NCI-H2081 treated with DMSO at 0.1 percent for 48 hours (cell line): ENCODE data around the gene ADGRE2.

Experiments used
- DNase-seq: peaks from one replicate; lab custom pipeline; 2025; lab: John Stamatoyannopoulos, UW

Gene ADGRE2

DNA sequence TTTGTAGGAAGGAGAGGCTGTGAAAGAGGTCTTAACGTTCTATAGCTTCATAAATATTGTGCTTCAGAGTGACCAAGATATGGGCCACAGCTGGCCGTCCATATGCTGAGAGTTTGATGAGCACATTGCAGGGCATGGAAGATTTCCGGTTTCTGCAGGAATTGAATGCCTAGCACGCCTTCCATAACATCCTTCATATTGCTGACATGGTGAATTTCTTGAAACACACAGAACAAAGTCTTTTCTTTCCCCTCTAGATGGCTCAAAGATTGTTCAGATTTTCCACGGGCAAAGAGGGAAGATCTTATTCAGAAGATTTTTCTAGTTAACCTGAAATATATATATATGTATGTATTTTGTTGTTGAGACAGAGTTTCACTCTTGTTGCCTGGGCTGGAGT, 42.4 kb downstream of the ADGRE2 start:
- DNase-seq: no peak

DNA sequence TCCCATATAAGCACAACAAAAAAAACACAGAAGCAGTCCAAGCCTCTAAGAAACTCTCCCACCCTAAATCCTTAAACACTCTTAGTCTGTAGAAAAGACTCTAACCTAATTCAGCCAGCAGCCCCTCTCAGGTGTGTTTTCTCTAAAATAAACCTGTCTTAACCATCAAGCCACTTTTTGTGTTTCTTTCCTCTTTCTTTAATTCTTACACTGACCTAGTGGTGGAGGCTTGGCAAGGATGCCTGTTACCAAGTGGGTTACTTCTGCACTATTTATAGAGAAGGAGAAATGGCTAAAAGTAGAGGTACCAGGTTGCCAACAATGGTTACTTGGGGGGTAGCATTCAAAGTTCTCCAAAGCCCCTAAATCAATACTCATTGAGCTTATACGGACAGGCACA, 44.8 kb downstream of the ADGRE2 start:
- no peak for DNase-seq

DNA sequence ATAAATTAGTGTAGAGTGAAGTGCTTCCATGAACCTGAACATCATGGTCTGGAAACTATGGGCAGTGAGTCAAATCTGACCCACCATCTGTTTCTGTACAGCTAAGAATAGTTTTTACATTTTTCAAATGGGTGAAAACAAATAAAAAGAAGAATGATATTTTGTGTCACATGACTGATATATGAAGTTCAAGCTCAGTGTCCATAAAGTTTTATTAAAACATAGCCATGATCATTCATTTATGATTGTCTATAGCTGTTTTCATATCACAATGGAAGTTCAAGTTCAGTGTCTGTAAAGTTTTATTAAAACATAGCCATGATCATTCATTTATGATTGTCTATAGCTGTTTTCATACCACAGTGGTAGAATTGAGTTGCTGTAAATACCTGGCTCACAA, 45.9 kb downstream of the ADGRE2 start:
- DNase-seq: no peak

DNA sequence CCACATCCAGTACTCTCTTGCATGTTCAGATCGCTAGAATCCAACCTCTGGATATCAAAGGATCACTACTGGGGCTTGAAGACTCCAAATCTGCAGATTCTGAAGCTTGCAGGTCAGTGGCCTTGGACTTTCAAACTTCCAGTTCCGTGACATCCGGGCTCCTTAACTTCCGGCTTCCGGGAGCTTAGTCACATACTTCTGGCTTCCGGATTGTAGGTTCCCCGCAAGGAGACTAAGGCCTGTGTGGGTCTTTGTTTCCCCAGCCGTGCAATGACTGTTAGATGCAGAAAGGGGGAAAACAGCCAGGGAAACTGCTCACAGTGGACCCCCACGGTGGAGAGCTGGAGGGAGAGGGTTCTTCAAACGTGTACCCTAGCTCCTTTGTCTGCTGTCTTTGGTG, 47.2 kb downstream of the ADGRE2 start:
- no peak for DNase-seq

DNA sequence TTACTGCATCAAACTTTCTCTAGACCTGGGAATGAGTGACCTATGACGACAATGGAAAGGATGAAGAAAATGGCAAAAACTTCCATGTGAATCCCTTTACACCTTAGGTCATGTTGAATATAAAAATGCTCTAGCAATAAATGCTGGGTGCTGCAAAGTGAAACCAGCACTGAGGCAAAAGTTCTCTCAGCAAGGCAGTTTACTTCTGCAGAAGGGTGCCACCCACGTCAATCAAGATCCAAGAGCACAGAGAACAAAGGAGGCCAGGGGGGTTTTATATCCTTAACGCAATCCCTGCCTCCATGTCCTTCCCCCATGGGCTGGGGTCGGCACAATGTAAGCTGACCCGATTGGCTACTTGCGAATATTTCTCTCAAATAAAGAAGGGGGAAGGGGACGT, 49.8 kb downstream of the ADGRE2 start:
- DNase-seq: no peak

DNA sequence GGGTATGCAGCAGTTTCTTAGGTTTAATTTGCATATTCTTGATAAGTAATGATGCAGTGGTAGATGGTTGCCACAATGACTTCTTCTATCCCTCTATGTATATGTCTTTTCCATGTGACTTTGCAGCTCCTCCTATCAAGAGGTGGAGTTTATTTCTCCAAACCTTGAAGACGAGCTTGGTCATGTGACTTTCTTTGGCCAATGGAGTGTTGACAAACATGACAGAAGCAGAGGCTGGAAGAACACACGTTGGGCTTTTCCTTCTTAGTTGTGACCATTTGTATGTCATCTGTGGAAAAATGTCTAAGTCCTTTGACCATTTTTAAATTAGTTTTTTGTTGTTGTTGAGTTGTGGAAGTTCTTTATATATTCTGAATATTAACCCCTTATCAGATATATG, 56.2 kb downstream of the ADGRE2 start:
- DNase-seq: no peak

DNA sequence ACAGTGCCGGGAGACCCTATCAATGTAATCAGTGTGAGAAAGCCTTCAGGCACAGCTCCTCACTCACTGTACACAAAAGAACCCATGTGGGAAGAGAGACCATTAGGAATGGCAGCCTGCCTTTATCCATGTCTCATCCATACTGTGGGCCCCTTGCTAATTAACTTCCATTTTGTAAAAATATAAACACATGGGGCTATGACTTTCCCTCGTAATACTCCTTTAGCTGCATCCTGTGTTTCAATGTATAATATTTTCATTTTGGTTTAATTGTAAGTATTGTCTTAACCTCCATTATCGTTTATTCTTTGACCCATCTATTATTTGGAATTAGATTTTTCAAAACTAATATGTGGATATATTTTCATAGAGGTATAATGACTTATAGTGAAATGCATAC, 59.2 kb downstream of the ADGRE2 start:
- no peak for DNase-seq

DNA sequence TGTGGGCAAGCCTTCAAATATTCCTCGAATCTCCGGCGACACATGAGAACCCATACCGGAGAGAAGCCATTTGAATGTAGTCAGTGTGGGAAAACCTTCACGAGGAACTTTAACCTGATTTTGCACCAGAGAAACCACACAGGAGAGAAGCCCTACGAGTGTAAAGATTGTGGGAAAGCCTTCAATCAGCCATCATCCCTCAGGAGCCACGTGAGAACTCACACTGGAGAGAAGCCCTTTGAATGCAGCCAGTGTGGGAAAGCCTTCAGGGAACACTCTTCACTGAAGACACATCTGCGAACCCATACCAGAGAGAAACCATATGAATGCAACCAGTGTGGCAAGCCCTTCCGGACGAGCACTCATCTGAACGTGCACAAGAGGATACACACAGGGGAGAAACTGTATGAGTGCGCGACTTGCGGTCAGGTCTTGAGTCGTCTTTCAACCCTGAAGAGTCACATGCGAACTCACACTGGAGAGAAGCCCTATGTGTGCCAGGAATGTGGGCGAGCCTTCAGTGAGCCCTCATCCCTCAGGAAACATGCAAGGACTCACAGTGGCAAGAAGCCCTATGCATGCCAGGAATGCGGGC, 59.7 kb downstream of the ADGRE2 start:
- no peak for DNase-seq

DNA sequence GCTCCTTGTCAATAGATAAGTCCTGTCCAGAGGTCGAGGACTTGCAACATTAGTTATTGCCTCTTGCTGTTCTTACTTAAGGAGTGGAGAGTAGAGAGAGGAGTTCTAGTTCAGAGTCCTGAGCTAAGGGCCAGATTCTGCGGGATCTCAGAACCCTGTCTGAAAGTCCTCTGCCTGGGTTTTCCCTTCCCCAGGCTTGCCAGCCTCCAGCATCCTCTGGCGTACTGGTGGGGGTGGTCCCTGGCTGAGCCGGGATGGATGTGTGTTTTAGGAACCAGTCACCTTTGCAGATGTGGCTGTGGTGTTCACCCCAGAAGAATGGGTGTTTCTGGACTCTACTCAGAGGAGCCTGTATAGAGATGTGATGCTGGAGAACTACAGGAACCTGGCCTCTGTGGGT, 62.5 kb downstream of the ADGRE2 start:
- no peak for DNase-seq

DNA sequence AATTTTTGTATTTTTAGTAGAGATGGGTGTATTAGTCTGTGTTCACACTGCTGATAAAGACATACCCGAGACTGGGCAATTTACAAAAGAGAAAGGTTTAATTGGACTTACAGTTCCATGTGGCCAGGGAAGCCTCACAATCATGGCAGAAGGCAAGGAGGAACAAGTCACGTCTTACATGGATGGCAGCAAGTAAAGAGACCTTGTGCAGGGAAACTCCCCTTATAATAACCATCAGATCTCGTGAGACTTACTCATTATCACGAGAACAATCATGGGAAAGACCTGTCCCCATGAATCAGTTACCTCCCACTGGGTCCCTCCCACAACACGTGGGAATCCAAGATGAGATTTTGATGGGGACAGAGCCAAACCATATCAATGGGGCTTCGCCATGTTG, 73.9 kb downstream of the ADGRE2 start:
- DNase-seq: no peak

DNA sequence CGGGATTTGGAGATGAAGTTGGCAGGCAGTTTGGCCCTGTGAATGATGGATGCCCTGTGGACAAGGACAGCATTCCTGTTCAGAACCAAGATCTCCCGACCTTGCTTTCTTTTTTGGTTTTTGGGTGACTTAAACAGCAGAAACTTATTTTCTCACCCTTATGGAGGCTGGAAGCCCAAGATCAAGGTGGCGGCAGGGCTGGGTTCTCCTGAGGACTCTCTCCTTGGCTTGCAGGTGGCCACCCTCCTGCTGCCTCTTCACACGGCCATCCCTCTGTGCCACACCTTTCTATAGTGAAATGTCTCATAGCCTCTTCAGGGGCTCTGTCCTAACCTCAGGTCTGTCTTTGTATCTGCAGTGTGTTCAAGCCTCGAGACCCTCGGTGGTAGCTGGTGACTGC, 74.5 kb downstream of the ADGRE2 start:
- DNase-seq: no peak

DNA sequence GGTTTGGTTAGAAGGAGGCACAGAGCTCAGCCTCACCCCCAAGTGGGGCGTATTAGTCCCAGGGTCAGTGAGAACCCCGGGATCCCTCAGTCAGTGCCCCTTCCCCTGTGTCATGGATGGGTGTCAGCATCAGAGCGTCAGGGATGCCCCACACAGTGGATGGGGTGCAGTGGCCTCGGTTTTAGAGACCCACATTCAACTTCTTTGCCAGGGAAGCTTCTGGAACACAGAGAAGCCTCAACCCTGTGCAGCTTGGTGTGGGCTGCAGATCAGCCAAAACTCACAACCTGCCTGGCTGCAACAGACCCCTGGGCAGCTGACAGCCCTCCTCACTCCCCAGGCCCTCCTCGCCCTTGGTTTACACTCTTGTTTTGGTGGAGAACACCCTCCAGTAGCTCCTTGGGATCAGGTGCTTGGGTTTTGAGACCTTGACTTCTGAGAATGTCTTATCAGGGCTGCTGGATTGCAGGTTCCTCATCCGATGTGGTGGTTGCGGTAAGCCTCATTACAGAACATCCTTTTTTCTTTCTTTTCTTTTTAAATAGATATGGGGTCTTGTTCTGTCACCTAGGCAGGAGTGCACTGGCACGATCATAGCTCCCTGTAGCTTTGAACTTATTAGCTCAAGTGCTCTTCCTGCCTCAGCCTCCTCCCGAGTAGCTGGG, 77.5 kb downstream of the ADGRE2 start:
- no peak for DNase-seq

DNA sequence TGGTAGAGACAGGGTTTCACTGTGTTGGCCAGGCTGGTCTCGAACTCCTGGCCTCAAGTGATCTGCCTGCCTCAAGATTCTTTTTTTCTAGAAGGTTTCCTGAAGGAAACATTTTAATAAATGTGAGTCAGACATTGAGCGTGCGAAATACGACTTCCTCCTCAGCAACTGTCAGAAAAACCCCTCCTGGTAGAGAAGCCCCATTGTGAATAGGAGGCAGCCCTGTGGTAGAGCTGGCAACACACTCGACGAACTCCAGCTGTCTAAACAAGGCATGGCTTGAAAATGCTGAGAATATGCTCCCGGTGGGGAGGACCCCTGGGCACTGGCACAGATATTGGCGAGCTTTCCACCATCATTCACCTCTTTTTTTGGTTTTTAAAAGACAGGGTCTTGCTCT, 78.7 kb downstream of the ADGRE2 start:
- DNase-seq: no peak

DNA sequence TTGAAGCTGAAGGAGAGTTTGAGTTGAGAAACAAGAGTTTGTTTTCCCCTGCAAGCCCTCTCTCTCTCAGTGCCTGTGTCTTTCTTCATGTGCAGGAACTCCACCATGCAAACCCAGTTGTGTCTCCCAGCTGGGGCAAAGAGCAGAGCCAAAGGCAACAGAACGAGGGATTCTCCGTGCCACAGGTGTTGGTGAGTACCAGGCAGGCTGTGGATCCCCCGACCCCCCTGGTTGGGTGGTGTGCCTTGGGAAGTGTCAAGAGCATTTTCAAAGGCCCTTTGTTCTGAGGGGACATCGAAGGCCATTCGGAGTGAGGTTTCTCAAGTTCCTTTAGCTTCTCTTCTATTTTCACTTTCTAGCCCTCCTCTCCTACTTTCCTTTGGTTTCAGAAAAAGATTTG, 82.9 kb downstream of the ADGRE2 start:
- DNase-seq: no peak

DNA sequence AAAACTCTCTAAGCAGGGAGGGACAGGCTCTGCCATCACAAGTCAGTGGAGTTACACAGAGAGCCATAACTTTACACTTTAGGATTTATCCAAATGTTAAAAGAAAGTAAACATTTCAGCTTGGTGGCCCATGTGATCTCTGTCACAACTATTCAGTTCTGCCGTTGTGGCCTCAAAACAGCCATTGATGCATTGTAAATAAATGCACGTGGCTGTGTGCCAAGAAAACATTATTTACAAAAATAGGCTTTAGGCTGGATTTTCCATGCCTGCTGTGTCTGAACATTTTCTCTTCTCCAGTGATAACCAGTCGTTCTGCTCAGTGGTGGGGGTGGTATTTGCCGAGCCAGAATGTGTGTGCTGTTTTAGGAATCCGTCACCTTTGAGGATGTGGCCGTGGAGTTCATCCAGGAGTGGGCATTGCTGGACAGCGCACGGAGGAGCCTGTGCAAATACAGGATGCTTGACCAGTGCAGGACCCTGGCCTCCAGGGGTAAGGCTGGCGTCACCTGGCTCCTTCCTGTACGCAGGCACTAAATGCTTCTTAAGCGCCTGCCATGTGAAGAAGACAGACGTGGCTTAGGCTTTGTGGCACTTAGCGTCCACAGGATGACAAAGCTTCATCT, 83.6 kb downstream of the ADGRE2 start:
- no peak for DNase-seq

DNA sequence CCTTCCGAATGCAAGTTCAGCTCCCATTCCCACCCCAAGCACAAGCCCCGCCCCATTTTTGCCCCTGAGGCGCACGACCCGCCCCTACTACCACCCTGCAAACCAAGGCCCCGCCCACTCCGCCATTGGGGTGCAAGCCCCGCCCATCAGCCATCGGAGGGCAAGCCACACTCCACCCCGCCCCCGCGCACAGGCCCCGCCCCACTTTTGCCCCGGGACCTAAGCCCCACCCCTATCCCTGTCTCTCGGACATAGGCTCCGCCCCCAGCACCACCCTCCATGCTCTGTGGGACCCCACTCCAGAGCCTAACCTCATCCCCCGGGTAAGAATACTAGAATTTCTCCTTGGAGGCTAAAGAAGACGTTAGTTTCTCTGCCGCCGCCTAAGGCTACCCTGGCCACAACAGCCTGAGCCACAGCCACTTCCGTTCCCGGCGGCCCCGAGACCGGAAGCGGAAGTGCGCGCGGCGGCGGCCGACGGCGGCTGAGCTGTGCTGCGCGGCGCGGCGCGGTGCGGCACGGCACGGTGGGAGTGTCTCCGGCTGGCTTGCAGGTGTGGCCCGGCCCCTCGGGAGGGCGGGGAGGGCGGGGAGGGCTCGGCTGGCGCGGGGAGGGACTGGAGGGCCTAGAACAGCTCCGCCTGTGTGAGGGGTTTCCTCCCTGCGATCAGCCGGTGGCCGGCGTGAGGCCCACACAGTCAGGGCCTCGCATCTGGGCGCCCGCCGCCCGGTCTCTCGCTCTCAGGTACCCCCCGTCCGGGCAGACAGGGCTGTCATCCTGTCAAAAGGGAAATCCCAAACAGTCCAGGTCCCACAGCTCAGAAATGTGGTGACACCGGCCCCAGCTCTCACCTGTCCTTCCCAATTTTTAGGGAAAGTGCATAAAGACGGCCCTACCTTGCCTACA, 88.5 kb downstream of the ADGRE2 start, which contains the start of gene ZNF333:
Gene ZNF333 (plus strand): TSS at position 451 of the 906 bp plus-strand sequence. CDS start 3,444 bp downstream, outside the sequence.
- peak; percentile 23 for DNase-seq

DNA sequence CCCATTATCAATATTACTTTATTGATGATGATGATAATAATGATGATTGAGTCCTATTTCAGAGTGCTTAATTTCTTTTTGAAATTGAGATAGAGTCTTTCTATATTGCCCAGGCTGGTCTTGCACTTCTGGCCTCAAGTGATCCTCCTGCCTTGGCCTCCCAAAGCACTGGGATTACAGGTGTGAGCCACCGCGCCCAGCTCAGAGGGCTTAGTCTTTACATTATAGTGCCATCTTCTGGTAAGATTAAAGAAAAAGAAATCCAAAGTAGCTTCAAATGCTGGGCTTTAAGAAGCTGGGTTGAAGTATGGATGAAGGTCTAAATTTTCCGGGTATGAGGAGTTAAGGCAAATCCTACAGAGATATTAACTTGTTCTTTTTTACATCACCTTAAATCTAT, 91.9 kb downstream of the ADGRE2 start:
- DNase-seq: no peak

DNA sequence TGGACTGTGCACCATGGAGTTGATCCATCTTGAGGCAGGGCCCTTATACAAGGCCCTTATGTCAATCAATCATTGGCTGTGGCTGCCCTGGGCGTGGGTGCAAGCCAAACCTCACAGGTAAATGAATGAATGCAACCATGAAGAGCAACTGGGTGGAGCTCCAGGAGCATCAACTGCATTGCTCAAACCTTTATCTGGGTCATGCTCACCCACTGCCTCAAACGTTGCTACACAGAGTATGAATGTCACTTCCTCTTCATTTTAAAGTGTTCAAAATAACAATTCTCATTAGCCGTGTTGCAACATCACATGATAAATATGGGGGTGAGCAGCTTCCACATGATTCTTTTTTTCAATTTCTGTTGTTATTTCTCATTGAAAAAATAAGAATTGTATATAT, 94.9 kb downstream of the ADGRE2 start:
- no peak for DNase-seq
